Activated CD8-positive, alpha-beta memory T cell treated with anti-CD3 and anti-CD28 coated beads, Interleukin-2, amount 50 U/mL, for 1 hour (primary cell): Measurements from ENCODE around the gene STARD10.

ENCODE experiments used
- DNase-seq: peaks from one replicate; pipeline ENCODE4 v3.0.0-alpha.2; 2020; ENCODE audit errors: extremely low read depth

Gene STARD10

GRCh38 chr11:72744474-72744873, 49.4 kb downstream of the STARD10 start:
- no peak for DNase-seq

GRCh38 chr11:72743321-72744221, 50.3 kb downstream of the STARD10 start:
- no peak for DNase-seq

GRCh38 chr11:72742513-72743320, 51.1 kb downstream of the STARD10 start:
- DNase-seq, result no peak

- no peak for DNase-seq
These were observed 51.9 kb downstream of the STARD10 start for GRCh38 chr11:72741849-72742512.

- DNase-seq, result no peak
These were observed 52.4 kb downstream of the STARD10 start for GRCh38 chr11:72741429-72741833.

DNA sequence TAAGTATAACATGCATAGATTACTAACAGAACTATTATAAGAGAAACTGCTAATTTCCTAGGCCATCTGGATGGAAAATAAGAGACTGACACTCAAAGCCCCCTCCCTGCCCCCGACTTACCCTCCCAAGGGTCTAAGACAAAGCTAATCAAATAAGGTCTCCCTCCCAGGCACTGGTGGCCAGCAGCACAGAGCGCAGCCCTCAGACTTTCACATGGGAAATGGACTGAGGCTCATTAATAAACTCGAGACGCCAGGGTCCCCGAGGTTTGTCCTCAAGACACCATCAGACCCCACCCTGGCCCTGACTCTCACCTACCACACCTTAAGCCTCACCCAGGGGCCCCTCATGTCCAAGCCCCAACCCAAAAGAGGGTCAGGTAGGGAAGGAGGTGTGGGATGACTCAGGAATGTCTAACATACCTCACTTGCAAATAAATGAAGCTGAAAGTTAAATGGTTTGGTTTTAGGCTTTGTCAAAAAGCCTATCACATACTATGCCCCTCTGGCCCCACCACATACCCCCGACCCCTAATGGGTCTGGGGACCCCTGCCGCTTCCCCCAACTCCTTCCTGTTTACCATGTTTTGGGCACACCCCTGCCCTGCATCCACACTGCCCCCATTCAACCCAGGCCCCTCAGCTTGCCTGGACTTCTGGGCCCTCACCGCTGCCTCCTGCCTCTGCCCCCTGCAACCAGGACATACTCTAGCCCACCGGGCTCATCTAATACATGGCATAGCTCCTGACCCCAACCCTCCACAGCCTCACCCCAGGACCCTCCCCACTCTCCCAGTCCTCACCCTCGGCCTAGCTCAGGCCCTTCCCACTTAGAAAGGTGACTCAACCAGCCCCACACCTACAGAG, 53.1 kb downstream of the STARD10 start:
- no peak for DNase-seq

DNA sequence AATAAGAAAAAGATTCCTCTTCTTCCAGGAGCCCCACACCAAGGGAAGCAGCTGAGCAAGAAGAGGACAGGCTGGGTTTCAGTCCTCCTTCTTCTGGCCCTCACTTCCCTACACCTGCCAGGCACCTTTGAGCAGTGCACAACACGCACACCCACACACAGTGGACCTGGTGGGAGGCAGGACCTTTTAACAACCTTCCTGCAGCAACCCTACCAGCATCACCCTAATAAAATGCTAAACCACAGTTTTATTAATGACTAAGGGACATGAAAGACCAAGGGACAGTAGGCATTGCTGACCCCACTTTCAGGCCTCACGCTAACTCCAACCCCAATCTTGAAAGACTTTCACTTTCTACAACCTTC, 53.8 kb downstream of the STARD10 start:
- no peak for DNase-seq

DNA sequence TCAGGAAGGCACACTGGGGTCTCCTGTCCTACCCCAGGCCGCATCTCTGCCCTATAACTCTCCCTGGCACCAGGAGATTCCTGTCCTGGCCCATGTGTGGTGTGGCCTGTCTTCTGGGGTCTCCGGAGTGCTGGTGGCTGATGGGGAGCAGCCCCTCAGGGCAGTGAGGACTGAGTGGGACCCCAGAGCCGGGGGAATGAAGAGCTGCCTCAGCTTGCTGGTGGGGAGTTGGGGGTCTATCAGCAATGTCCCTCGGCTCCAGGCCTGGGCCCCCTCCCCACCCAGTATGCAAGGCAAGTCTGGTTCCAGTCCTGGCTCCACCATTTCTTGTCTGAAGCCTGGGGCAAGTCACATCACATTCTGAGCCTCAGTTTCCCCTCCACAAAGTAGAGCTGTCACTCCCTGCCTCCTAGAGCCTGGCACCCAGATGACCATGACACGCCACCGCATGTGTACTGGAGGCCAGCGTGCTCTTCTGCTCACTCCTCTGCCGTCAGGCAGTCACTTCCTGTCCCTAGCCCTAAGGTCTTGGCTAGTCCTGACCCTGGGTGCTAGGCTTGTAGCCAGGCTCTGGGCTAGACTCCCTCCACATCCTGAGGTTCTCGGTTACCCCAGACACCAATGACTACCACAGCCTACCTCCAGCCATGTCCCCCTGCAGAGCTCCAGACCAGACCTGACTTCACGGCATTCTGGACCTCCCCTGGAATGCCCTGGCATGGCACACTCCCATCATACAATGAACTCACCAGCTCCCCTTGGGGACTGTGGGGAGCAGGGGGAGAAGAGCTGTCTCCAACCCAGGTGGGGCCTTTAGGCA, 54.4 kb downstream of the STARD10 start:
- DNase-seq, result no peak

DNA sequence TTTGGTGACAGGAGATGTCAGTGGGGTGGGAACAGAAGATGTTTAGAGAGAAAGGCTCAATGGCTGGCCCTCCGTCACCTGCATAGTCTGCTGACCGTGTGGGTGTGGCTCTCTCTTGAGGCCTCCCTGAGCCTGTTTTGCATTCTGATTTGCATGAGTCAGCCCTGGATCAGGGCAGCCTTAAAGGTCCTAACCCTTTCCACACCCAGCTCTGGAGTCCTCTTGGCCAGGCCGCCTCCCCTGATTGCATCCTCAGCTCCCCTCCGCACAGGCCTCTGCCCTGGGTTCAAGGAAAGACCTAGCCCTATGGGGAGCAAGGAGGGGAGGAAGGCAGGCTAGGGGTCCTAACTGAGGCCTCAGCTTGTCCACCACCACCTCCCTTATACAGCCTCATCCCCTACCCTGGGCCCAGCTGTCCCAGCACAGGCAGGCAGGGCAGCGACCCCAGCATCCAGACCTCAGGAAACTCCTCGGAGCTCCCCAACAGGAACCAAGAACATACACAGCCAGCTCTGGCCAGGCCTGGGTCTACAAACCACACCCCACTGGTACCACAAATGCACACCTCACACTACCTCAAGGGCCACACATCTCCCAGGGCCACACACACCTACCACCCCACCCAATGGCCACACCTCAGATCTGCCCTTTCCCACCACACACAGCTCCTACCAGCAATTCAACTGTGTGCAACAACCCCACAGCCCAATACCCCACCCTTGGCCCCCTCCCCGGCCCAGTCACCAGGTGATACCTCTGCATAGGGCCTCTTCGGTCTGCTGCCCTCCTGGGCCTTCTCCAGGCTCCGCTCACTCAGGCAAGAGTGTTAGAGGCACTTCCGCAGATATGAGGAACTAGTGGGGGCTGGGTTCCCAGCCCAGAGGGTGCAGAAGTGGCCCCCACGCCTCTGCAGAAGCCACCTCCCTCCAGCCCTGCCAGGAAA, 55.4 kb downstream of the STARD10 start:
- no peak for DNase-seq

GRCh38 chr11:72737336-72737735, 56.5 kb downstream of the STARD10 start:
- DNase-seq, result no peak

DNA sequence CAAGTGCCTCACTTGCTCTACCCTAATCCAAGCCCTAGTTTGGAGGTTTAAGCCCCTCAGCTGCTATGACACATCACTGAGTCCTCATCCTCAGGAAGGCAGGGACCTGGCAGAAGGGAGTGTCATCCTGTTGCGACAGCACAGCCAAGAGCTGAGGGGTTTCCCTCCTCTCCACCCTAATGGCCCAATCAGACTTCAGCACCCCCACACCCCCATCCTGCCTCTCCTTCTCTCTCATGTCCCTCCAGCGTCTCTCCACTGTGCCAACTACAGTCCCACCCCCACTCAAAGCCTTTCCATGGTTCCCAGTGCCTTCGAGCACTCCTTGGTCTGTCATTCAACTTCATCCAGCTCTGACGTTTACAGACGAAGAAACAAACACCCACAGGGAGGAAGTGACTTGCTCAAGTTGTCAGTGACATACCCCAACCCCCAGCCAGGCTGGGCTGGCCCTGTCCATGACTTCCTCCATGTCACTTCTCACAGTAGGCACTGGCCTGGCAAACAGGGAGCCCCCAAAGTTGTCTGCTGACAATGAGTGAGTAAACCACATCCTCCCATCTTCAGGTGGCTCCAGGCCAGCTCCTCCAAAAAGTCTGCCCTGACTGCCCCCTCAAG, 57.3 kb downstream of the STARD10 start:
- peak; percentile 59 for DNase-seq

DNA sequence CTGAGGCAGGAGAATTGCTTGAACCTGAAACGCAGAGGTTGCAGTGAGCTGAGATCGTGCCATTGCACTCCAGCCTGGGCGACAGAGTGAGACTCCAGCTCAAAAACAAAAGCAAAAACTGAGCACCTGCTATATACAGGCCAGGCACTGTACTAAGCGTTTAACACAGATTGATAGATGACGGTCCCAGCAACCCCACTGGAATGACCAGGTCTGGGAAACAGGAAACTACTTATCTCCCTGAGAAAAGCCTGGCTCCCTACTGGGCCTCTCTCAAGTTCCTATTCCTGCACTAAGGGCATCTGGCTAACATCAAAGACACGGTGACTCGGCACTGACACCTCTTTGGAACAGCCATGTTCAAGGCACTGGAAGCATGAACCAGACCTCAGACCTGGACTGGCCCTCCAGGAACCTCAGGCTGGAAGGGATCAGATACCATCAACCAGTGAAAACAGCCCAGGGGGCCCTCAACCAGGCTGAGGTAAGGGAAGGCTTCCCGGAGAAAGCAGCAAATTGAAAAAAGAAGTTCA, 58.3 kb downstream of the STARD10 start:
- no peak for DNase-seq

DNA sequence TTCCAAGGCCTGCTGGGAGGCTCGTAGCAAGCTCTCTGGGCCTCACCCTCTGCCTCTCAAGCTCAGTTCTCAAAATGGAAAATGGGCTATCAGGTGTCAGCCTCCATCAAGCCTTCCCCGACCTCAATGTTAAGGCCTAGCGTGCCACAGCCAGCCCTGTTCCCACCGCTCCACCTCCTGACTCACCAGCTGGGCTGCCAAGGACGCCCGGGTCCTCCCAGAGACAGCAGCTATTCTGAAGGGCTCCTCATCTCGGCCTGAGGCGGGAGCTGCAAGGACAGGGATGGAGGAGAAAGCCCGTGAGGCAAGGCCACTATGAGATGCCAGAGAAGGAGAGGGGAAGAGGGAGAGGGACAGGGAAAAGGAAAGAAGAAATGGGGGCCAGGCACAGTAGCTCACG, 61.5 kb downstream of the STARD10 start:
- no peak for DNase-seq

- no peak for DNase-seq
These were observed 63.1 kb downstream of the STARD10 start for GRCh38 chr11:72730737-72731136.

DNA sequence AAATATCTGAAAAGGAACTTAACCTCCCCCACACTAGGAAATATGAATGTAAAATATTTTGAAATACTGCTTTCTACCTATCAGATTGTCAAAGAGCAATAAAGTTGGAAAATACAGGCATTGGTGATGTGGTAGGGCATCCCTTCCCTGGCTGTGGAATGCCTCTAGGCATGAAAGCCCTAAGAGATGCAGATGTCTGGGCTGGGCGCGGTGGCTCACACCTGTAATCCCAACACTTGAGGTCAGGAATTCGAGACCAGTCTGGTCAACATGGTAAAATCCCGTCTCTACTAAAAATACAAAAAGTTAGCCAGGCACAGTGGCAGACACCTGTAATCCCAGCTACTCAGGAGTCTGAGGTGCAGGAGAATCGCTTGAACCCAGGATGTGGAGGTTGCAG, 63.6 kb downstream of the STARD10 start:
- DNase-seq, result no peak

GRCh38 chr11:72727521-72727920, 66.3 kb downstream of the STARD10 start:
- DNase-seq, result no peak

- DNase-seq, result no peak
These were observed 67.3 kb downstream of the STARD10 start for GRCh38 chr11:72726266-72727220.

GRCh38 chr11:72725724-72726028, 68.2 kb downstream of the STARD10 start:
- no peak for DNase-seq
